HG02642 (cell line): ENCODE results near the gene ZNF263.

Experiments
- ATAC-seq: cut with Tn5 transposase; IDR thresholded peaks from one replicate; pipeline ENCODE4 v1.9.1; 2021; ENCODE audit warnings: mild to moderate bottlenecking; ENCODE audit not compliant: unreplicated experiment, poor library complexity

The ZNF263 gene

DNA sequence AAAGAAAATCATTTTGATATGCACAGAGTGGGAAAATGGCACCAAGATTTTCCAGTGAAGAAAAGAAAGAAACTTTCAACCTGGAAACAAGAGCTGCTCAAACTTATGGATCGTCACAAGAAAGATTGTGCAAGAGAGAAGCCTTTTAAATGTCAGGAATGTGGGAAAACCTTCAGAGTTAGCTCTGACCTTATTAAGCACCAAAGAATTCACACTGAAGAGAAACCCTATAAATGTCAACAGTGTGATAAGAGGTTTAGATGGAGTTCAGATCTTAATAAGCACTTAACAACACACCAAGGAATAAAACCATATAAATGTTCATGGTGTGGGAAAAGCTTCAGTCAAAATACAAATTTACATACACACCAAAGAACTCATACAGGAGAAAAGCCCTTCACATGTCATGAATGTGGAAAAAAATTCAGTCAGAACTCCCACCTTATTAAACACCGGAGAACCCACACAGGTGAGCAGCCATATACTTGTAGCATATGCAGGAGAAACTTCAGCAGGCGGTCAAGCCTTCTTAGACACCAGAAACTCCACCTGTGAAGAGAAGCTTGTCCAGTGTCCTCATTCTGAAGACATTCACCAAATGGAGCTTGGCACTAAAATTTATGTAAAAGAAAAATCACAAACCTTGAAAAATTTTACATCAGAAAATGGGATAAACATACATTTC, 34.2 kb downstream of the ZNF263 start:
- no peak for ATAC-seq

DNA sequence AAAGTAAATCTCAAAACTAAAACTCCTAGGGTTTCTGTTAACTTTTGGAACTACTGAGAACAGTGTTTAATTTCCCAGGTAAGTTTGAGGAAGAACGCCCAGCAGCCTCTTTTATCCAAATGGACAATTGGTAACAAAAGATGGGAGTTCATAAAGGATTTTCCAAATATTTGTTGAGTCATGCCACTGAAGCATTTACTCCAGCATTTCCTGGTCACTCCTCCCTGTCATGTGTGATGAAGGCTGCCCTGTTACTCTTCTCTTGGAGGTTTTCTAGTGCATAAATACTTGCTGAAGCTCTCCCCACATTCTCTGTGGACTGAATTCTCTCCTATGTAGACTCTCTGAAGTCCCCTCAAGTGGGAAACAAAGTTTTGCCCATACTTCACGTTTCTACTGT, 38.5 kb downstream of the ZNF263 start:
- no peak for ATAC-seq

DNA sequence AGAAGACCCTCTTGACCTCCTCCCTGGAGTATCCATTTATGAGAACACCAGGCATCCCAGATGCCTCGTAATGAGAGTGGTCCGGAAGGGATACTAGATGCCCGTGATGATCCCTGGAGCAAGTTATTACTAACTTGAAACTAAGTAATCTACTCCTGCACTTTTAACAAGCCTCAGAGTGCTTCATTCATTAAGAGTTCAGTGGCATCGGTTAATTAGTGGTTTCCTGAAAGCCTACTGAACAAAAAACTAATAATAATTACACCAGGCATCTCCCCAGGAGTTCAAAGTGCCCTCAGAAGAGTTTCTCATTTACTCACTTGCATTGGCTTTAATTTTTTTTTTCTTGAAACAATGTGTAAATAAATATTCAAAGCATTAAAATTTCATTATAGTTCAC, 44.2 kb downstream of the ZNF263 start:
- no peak for ATAC-seq

DNA sequence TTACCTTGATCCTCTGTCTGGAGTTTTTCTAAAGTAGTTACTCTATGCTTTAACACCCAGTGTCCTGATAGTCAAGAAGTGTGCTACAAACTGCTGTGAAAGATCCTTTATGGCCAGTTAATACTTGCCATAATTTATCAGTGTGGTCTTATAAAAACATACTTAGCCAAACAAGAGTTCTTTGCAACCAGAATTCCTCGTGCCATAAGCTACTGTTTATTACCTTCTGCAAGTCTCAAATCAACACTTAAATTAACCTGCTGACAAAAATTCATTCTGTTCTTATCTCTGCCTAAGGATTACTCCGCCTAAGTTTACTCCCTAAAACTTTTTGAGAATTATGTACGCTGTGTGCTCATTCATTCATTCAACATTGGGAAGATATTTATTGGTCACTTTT, 44.8 kb downstream of the ZNF263 start:
- no peak for ATAC-seq

DNA sequence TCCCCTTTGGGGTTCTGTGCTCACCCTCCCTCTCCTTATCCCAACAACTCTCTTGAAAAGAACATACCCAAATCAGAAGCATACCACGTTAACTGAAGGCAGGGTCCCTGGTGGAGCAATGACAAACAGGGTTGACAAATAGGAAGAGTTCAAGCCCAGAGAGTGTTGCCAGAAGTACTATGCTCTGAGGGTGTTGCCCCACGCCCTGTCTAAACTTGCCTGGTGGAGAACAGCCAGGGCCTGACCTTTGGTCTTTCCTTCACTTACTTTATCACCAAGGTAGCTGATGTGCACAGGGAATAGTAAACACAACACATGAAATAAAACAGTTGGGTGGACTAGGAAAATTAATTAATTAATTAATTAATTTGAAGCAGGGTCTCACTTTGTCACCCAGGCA, 45.4 kb downstream of the ZNF263 start:
- ATAC-seq: no peak
